Lung microvascular endothelial cell (primary cell): ENCODE results near the gene ZKSCAN5. TPM values are rescaled to one million over a fixed set of nuclear protein-coding genes. Genes with fewer than 3 reads are reported as not detected.
A peak's percentile ranks its signal among the peaks of the same experiment; 100 is the strongest.
"Not testable (repeated sequence)": the region's sequence is repeated elsewhere in the genome, so short reads cannot be mapped to it uniquely, and the experiment has no call there.

Experiments
- DNase-seq, 2 donors: peaks; one replicate each; pipeline versions ENCODE4 v3.0.0 to v3.0.0-alpha.2; 2010; ENCODE audit warnings: low read depth in 2 of 2
- total RNA-seq: library from RNA; depleted of rRNA; stranded (reverse); fragments of >200 nt; gene quantifications from 2 replicates; pipeline ENCODE4 v1.2.1, GENCODE V29; 2014

The ZKSCAN5 gene
- total RNA-seq, 1 donor from 2014 or later = 7.5 TPM

- peak; percentile 94 to 95 for DNase-seq
These were observed 47.5 kb downstream of the ZKSCAN5 start, which contains the start of gene FAM200A for GRCh38 chr7:99551767-99552463. FAM200A (minus strand) TSS chr7:99552114; CDS start chr7:99548407, 3,707 bp downstream.

- no peak for DNase-seq
These were observed 48.6 kb downstream of the ZKSCAN5 start for GRCh38 chr7:99553039-99553438.

- DNase-seq = no peak
These were observed 50.5 kb downstream of the ZKSCAN5 start for GRCh38 chr7:99554939-99555338.

- DNase-seq = peak; percentile 12 to 43
These were observed 52.7 kb downstream of the ZKSCAN5 start for GRCh38 chr7:99557196-99557607.

DNA sequence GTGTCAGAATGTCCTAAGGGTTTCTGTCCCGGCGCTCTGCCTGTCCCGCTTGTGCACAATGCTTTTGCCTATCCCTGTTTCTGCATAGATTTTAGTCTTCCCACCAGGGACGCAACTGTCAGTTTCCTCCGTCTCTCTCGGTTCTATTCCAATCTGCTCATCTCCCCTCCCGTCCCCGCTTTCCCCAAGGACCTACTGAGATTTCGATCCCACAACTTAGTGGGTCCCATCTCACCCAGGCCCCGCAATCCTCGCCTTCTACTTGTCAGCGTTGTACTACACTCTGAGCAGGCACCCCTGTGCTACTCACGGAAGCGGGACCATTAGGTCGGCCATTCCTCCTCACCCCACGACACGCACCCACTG is 53.5 kb downstream of the ZKSCAN5 start:
- DNase-seq = peak in 1 of 2 donors; percentile 6

- DNase-seq = peak; percentile 41 to 55
These were observed 54.1 kb downstream of the ZKSCAN5 start, which contains the start of gene ZNF655 for GRCh38 chr7:99558306-99559174. ZNF655 (plus strand) TSS chr7:99558642; CDS start chr7:99560560, 1,918 bp downstream.

DNA sequence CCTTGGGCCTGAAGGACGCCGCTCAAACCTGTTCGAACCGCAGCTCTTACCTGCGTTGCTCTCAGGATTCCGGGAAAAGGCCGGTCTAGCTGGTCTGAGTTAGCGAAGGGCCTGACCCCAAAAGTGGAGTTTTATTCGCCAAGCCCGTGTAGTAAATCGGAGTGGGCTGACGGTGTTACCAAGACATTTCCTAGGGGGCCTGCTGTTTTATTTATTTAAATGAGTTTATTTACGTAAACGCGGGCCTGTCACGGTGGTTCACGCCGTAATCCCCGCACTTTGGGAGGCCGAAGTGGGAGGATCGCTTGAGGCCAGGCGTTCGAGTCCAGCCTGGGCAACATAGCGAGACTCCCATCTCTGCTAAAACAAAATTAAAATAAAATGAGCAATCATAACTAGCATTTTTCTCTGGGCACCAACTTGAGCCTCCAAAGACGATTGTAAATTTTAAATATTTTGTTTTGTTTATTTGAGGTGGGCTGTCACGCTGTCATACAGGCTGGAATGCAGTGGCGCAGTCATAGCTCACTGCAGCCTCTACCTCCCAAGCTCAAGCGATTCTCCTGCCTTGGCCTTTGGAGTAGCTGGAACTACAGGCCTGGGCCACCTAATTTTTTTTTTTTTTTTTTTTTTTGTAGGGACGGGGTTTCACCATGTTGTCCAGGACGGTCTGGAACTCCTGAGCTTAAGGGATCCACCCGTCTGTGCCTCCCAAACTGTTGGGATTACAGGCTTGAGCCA is 54.9 kb downstream of the ZKSCAN5 start:
- DNase-seq = peak in 1 of 2 donors; percentile 3

GRCh38 chr7:99560834-99561736 is 56.6 kb downstream of the ZKSCAN5 start:
- DNase-seq = no peak

GRCh38 chr7:99561737-99562051 is 57.2 kb downstream of the ZKSCAN5 start:
- no peak for DNase-seq

GRCh38 chr7:99562114-99562784 is 57.8 kb downstream of the ZKSCAN5 start:
- no peak for DNase-seq

GRCh38 chr7:99562832-99563231 is 58.4 kb downstream of the ZKSCAN5 start:
- DNase-seq = peak in 1 of 2 donors; percentile 95

GRCh38 chr7:99563650-99564049 is 59.2 kb downstream of the ZKSCAN5 start:
- DNase-seq = peak in 1 of 2 donors; percentile 55

- DNase-seq = not testable (repeated sequence)
These were observed 64.3 kb downstream of the ZKSCAN5 start for GRCh38 chr7:99568770-99569169.

- peak; percentile 14 to 51 for DNase-seq
These were observed 67.3 kb downstream of the ZKSCAN5 start for GRCh38 chr7:99571768-99572167.

DNA sequence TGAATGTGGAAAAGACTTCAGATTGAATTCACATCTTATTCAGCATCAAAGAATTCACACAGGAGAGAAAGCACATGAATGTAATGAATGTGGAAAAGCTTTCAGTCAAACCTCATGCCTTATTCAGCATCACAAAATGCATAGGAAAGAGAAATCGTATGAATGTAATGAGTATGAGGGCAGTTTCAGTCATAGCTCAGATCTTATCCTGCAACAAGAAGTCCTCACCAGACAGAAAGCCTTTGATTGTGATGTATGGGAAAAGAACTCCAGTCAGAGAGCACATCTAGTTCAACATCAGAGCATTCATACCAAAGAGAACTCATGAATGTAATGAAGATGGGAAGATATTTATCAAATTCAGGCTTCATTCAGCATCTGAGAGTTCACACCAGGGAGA is 68.8 kb downstream of the ZKSCAN5 start:
- DNase-seq = no peak

- no peak for DNase-seq
These were observed 71.8 kb downstream of the ZKSCAN5 start for GRCh38 chr7:99576251-99576650.

DNA sequence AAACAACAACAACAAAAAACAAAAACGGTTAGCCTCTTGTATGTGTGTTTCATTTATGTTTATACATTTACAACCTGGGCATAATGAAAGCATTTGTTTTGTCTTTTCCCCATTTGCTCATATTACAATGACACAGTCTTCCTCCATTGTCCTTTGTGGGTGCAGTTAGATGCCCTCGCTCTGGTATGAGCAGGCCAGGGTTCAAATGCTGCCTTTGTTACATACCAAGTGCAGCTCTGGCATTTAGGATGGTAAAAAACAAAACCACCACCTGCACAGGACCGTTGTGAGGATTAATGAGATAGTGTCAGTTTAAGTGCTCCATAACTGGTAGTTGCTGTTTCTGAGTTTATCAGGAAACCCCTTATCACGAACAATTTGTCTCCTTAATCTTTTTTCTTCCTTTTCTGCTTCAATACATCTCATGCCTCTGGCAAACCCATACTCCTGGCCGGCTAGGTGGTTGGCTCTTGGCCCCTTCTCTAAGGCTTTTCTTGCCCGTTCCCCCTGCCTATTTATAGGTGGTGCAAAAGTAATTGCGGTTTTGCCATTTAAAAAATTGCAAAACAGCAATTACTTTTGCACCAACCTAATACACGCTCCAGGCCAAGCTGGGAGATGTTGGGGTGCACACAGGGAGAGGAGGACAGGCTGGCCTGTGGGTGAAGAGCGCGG is 75.0 kb downstream of the ZKSCAN5 start:
- no peak for DNase-seq

GRCh38 chr7:99579956-99580777 is 75.7 kb downstream of the ZKSCAN5 start:
- peak; percentile 47 to 49 for DNase-seq
